Kidney (tissue), 14 donors: ENCODE results near the gene ADAMTS8. TPM values are rescaled to one million over a fixed set of nuclear protein-coding genes. Genes with fewer than 3 reads are reported as not detected.

Experiments used
- DNase-seq, 5 donors: peaks; one replicate each; pipeline ENCODE4 v3.0.0-alpha.2; 2013 to 2020
- FAIRE-seq: peaks from 2 replicates; lab custom pipeline; 2012; peaks lifted over from hg19 to GRCh38; lab: Jason Lieb, UNC
- H3K27ac ChIP-seq, 2 donors: one replicate each; pipeline ENCODE4 v1.7.0; 2013; ENCODE audit warnings: low read depth in 2 of 2, low read length in 2 of 2, inconsistent platforms in 1 of 2
- H3K27me3 ChIP-seq: one replicate; pipeline ENCODE4 v1.7.1; 2013; ENCODE audit warnings: low read length, inconsistent platforms; ENCODE audit not compliant: control insufficient read depth, insufficient read depth
- H3K36me3 ChIP-seq, 3 donors: one replicate each; pipeline versions ENCODE4 v1.7.0 to v1.7.1; 2013; ENCODE audit warnings: low read length in 3 of 3, control low read depth in 1 of 3, inconsistent platforms in 1 of 3; ENCODE audit not compliant: insufficient read depth in 3 of 3, control insufficient read depth in 2 of 3
- H3K4me1 ChIP-seq, 3 donors: one replicate each; pipeline versions ENCODE4 v1.7.0 to v1.7.1; 2013; ENCODE audit warnings: low read length in 3 of 3, inconsistent platforms in 1 of 3, low read depth in 1 of 3; ENCODE audit not compliant: control insufficient read depth in 2 of 3, insufficient read depth in 2 of 3
- H3K4me3 ChIP-seq, 3 donors: one replicate each; pipeline versions ENCODE4 v1.7.0 to v1.8.1; 2013; ENCODE audit warnings: low read length in 3 of 3, control low read depth in 1 of 3, inconsistent platforms in 1 of 3
- H3K9ac ChIP-seq, 3 donors: one replicate each; pipeline versions ENCODE4 v1.7.0 to v1.7.1; 2013; ENCODE audit warnings: low read length in 3 of 3, control low read depth in 1 of 3, inconsistent platforms in 1 of 3
- H3K9me3 ChIP-seq, 3 donors: one replicate each; pipeline versions ENCODE4 v1.7.0 to v1.7.1; 2013; ENCODE audit warnings: low read length in 3 of 3, control low read depth in 1 of 3, inconsistent platforms in 1 of 3; ENCODE audit not compliant: control insufficient read depth in 2 of 3, insufficient read depth in 1 of 3
- intact Hi-C: fragments of 100-400 bp; cut with DNase I; formaldehyde crosslinking; loops from one replicate; pipeline ENCODE4 v1.11.1; 2022
- polyA plus RNA-seq: library from polyadenylated mRNA; stranded (reverse); fragments of 350-450 nt; fragmentation: Illumina TruSeq; extraction: RNeasy Lipid Tissue Mini Kit (QIAGEN cat#74804); gene quantifications from one replicate; pipeline ENCODE4 v1.2.3, GENCODE V29; 2014; ENCODE audit warnings: low read depth, low replicate concordance; ENCODE audit not compliant: insufficient read depth
- total RNA-seq: library from RNA; stranded (reverse); fragmentation: NEBNext Ultra II Directional; extraction: Animal tissue kit (Norgen Biotek cat#: 25700); gene quantifications from one replicate; pipeline ENCODE4 v1.2.1, GENCODE V29; 2021
- TF ChIP-seq, protein P1 (sequence below): IDR thresholded peaks from 3 replicates; pipeline ENCODE4 v1.5.1; 2012; ENCODE audit warnings: mild to moderate bottlenecking, moderate library complexity, borderline replicate concordance; ENCODE audit not compliant: insufficient read depth; ENCODE audit errors: extremely low read depth
- donor health status: control.
- donor health status: control.
- donor health status: control.
- donor health status: control.
- donor health status: control.
- donor health status: DM: yes; HTN: yes; CAD: no.
- donor health status: Normal renal cell carcinoma (clear cell type).

ADAMTS8 gene
- total and polyA plus RNA-seq, 2 donors from 2014 or later: 1.2 to 1.6 TPM

DNA sequence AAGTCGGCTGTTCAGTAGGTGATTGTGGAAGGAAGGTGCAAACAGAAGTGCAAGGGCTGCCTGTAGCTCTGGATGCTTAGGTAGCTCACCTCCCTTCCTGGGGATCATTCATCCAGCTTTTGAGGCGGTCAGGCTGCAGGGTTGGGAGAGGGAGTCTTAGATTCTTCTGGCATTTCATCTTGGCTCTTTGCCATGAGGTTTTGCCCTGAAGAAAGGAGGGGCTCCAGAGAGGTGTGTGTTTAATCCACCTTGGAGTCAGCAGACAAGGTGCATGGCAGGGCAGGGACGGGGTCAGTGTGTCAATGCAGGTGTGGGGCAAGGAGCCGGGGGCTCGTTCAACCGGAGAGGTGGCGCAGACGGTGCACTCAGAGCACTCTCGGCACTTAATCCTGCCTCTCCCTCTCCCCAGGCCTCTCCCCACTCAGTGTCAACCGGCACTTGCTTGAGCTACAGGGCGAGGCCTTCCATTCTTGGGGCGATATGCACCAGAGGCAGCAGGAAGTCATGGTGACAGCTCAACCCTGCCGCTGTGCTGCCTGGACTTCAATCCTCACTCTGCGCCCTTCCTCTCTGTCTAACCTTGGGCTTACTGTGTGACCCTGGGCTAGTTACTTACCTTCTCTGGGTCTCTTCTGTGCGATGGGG lies 27.2 kb upstream of the ADAMTS8 start:
- DNase-seq: peak in 4 of 5 donors; percentile 41 to 86 (median 70)
- H3K4me1 ChIP-seq: peaks cover 7 to 19% (median 15%) of the 10 kb centered on the region in 3 donors
- intact Hi-C loops: no loop called here
- H3K4me3 ChIP-seq: no peak overlapping the region
- no peaks in the 10 kb centered on the region for H3K27me3 ChIP-seq
- H3K36me3 ChIP-seq: no peaks in the 10 kb centered on the region
- no peak for FAIRE-seq
- TF ChIP-seq, protein P1, sequence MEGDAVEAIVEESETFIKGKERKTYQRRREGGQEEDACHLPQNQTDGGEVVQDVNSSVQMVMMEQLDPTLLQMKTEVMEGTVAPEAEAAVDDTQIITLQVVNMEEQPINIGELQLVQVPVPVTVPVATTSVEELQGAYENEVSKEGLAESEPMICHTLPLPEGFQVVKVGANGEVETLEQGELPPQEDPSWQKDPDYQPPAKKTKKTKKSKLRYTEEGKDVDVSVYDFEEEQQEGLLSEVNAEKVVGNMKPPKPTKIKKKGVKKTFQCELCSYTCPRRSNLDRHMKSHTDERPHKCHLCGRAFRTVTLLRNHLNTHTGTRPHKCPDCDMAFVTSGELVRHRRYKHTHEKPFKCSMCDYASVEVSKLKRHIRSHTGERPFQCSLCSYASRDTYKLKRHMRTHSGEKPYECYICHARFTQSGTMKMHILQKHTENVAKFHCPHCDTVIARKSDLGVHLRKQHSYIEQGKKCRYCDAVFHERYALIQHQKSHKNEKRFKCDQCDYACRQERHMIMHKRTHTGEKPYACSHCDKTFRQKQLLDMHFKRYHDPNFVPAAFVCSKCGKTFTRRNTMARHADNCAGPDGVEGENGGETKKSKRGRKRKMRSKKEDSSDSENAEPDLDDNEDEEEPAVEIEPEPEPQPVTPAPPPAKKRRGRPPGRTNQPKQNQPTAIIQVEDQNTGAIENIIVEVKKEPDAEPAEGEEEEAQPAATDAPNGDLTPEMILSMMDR: no peak
- H3K27ac ChIP-seq: no peak overlapping the region
- H3K9ac ChIP-seq: no peak overlapping the region
- no peaks in the 10 kb centered on the region for H3K9me3 ChIP-seq

DNA sequence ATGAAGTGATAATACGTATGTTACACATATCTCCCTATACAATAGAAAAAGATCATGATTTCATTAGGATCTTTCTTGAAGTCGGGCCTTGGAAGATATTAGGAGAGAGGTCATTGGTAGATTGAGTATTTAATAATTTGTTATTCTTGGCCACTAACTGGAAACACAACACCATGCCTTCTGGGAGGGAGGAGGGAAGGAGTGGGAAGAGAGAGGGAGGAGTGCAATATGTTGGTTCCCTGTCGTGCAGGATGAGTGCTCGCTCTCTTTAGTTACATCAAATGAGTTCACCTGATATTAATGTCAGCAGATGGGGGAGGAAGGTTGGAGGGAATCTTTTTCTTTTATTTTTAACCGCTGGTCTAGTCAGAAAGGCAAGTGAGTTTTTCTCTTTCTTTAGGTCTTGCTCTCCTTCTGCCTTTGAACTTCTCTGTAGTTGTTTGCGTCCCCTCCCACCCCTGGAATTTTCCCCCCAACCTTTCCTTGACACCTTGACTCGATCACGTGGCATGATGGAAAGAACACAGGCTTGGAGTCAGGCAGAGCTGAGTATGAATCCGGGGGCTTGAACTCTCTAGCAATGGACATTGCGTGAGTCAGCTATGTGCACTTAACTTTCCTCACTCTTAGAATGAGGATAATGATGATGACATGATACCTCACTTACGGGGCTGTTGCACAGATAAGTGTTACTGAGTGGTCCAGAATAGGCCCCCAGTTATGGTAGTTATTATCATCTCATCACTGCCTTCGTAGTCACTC lies 26.3 kb upstream of the ADAMTS8 start:
- no peak overlapping the region for H3K27ac ChIP-seq
- FAIRE-seq: no peak
- H3K9ac ChIP-seq: no peak overlapping the region
- TF ChIP-seq, protein P1: no peak
- H3K36me3 ChIP-seq: no peaks in the 10 kb centered on the region
- intact Hi-C loops: no loop called here
- peaks cover 7 to 19% (median 14%) of the 10 kb centered on the region in 3 donors for H3K4me1 ChIP-seq
- DNase-seq: peak in 2 of 5 donors; percentile 85 to 86
- H3K27me3 ChIP-seq: no peaks in the 10 kb centered on the region
- H3K4me3 ChIP-seq: no peak overlapping the region
- no peaks in the 10 kb centered on the region for H3K9me3 ChIP-seq

DNA sequence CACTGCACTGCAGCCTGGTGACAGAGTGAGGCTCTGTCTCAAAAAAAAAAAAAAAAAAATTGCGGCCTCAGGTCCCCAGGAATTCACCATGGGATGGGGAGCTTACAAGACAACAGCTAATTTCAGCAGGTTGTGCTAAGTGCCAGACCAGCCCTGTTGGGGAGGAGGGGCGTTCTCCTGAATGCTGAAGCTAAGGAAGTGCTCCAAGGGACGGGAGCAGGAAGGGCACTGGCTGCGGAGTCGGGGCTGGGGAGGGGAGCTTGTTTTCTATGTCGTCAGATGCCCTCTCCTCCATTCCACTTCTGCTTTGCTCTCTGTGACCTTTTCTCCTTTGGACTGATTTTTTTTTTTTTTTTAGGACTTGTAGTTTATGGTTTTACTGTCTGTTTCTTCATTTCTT lies 24.5 kb upstream of the ADAMTS8 start:
- Histone ChIP-seq H3K4me1 (peaks cover 7 to 16% (median 8%) of the 10 kb centered on the region in 3 donors), H3K36me3 (no peaks in the 10 kb centered on the region), H3K4me3 (no peak overlapping the region), H3K27me3 (no peaks in the 10 kb centered on the region), H3K27ac (no peak overlapping the region), H3K9ac (no peak overlapping the region), H3K9me3 (no peaks in the 10 kb centered on the region)
- FAIRE-seq: no peak
- TF ChIP-seq, protein P1: no peak
- intact Hi-C loops: no loop called here
- peak in 2 of 5 donors; percentile 42 to 80 for DNase-seq
